Measurements from ENCODE around the gene RGS6.

RGS6 gene

DNA sequence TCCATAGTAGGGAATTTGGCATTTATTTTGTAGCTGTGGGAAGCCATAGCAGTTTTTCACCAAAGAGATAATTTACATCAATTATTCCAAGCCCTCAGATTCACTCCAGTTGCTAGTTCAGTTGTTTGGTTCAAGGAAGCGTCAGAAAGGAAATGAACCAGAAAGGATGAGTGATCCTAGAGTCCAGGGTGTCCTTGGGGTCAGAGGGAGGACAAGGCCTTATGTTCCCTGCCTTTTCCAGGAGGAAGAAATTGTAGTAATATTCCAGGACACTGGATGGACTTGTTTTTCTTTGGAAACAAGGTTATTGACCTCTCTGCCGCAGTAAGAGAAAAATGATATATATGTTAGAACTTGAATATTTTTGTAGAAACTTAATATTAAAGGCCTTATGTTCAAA, 409.5 kb downstream of the RGS6 start:
- H3K27me3 ChIP-seq (ENCODE audit: control insufficient read depth, low read length) = no peaks in the 10 kb centered on the region
- H3K4me3 ChIP-seq (ENCODE audit: low read length) = no peak overlapping the region
- no peak overlapping the region for H3K27ac ChIP-seq (ENCODE audit: low read depth, low read length)
- no peaks in the 10 kb centered on the region for H3K36me3 ChIP-seq (ENCODE audit: control insufficient read depth, low read length)
- H3K4me1 ChIP-seq (ENCODE audit: control insufficient read depth, low read length) = no peaks in the 10 kb centered on the region
- H4K20me1 ChIP-seq (ENCODE audit: control insufficient read depth, insufficient read depth, low read depth, low read length) = no peaks in the 10 kb centered on the region
- no peak overlapping the region for H3K4me2 ChIP-seq (ENCODE audit: low read length)
- no peaks in the 10 kb centered on the region for H3K9me3 ChIP-seq (ENCODE audit: control insufficient read depth, insufficient read depth, low read length)
- H3K79me2 ChIP-seq (ENCODE audit: control insufficient read depth, low read length) = no peaks in the 10 kb centered on the region
- TF ChIP-seq EZH2phosphoT487 (IDR thresholded peaks at IDR 0.05; ENCODE audit: borderline replicate concordance, low read length) = no peak
- no peak for TF ChIP-seq CTCF (IDR thresholded peaks at IDR 0.05; ENCODE audit: low read depth, low read length, poor library complexity, severe bottlenecking)
- H3F3A ChIP-seq (ENCODE audit: control insufficient read depth, insufficient read depth) = no peaks in the 10 kb centered on the region
- H3K9me2 ChIP-seq (replicated peaks; ENCODE audit: control insufficient read depth, low read length) = no peaks in the 10 kb centered on the region

DNA sequence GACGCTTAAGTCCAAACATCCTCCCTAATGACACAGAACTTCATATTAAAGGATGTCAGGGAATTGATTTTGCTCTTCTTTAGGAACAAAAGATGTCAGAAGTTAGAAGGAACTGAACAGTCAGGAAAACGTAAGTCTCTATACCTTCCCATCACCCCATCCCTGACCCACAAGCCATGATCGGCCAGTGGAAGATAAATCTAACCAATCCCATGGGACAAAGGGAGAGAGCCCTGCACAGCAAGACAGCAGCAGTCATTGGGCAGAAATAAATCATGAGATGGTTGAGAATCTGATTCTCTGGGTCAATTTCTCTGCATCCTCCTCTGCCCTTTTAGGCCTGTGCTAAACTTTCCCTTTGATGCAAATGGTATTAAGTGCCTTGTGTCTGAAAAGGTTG, 414.9 kb downstream of the RGS6 start:
- H3K27me3 ChIP-seq (ENCODE audit: control insufficient read depth, low read length) = no peaks in the 10 kb centered on the region
- no peaks in the 10 kb centered on the region for H3K36me3 ChIP-seq (ENCODE audit: control insufficient read depth, low read length)

DNA sequence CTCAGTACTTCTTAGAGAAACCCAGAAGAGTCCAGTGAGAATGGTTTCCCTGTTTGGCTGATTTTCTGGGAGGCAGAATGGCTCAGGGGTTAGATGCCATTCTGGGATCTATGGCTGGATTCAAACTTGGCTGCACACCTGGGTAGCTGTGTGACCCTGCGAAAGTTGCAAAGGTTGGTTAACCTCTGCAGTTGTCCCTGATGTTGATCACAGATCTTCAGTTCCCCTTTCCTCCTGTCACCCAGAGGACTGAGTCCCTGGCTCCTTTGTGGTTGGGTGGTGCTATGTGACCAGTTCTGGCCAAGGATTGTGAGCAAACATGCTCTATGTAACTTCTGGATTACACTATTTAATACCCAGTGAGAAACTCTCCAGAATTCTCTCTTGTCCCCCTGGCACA, 418.0 kb downstream of the RGS6 start:
- no peaks in the 10 kb centered on the region for H3K4me1 ChIP-seq (ENCODE audit: control insufficient read depth, low read length)
- no peaks in the 10 kb centered on the region for H4K20me1 ChIP-seq (ENCODE audit: control insufficient read depth, insufficient read depth, low read depth, low read length)
- H3K9me3 ChIP-seq (ENCODE audit: control insufficient read depth, insufficient read depth, low read length) = no peaks in the 10 kb centered on the region
- H3K9me2 ChIP-seq (replicated peaks; ENCODE audit: control insufficient read depth, low read length) = no peaks in the 10 kb centered on the region
- H3F3A ChIP-seq (ENCODE audit: control insufficient read depth, insufficient read depth) = no peaks in the 10 kb centered on the region
- H3K4me2 ChIP-seq (ENCODE audit: low read length) = no peak overlapping the region
- no peak overlapping the region for H3K27ac ChIP-seq (ENCODE audit: low read depth, low read length)
- no peaks in the 10 kb centered on the region for H3K79me2 ChIP-seq (ENCODE audit: control insufficient read depth, low read length)
- no peaks in the 10 kb centered on the region for H3K36me3 ChIP-seq (ENCODE audit: control insufficient read depth, low read length)
- no peak overlapping the region for H3K4me3 ChIP-seq (ENCODE audit: low read length)
- TF ChIP-seq EZH2phosphoT487 (IDR thresholded peaks at IDR 0.05; ENCODE audit: borderline replicate concordance, low read length) (no peak), CTCF (IDR thresholded peaks at IDR 0.05; ENCODE audit: low read depth, low read length, poor library complexity, severe bottlenecking) (no peak)
- no peaks in the 10 kb centered on the region for H3K27me3 ChIP-seq (ENCODE audit: control insufficient read depth, low read length)

More for the DNA sequence above, 414.9 kb downstream of the RGS6 start:
- no peaks in the 10 kb centered on the region for H3F3A ChIP-seq (ENCODE audit: control insufficient read depth, insufficient read depth)
- no peak overlapping the region for H3K4me3 ChIP-seq (ENCODE audit: low read length)
- H3K9me2 ChIP-seq (replicated peaks; ENCODE audit: control insufficient read depth, low read length) = no peaks in the 10 kb centered on the region
- H3K4me1 ChIP-seq (ENCODE audit: control insufficient read depth, low read length) = no peaks in the 10 kb centered on the region
- H3K9me3 ChIP-seq (ENCODE audit: control insufficient read depth, insufficient read depth, low read length) = no peaks in the 10 kb centered on the region
- no peaks in the 10 kb centered on the region for H4K20me1 ChIP-seq (ENCODE audit: control insufficient read depth, insufficient read depth, low read depth, low read length)
- H3K4me2 ChIP-seq (ENCODE audit: low read length) = no peak overlapping the region
- no peaks in the 10 kb centered on the region for H3K79me2 ChIP-seq (ENCODE audit: control insufficient read depth, low read length)
- no peak overlapping the region for H3K27ac ChIP-seq (ENCODE audit: low read depth, low read length)
- TF ChIP-seq CTCF (IDR thresholded peaks at IDR 0.05; ENCODE audit: low read depth, low read length, poor library complexity, severe bottlenecking) (no peak), EZH2phosphoT487 (IDR thresholded peaks at IDR 0.05; ENCODE audit: borderline replicate concordance, low read length) (no peak)

- no peaks in the 10 kb centered on the region for H4K20me1 ChIP-seq (ENCODE audit: control insufficient read depth, insufficient read depth, low read depth, low read length)
- no peak overlapping the region for H3K27ac ChIP-seq (ENCODE audit: low read depth, low read length)
- TF ChIP-seq EZH2phosphoT487 (IDR thresholded peaks at IDR 0.05; ENCODE audit: borderline replicate concordance, low read length) (no peak), CTCF (IDR thresholded peaks at IDR 0.05; ENCODE audit: low read depth, low read length, poor library complexity, severe bottlenecking) (no peak)
- no peaks in the 10 kb centered on the region for H3K27me3 ChIP-seq (ENCODE audit: control insufficient read depth, low read length)
- no peak overlapping the region for H3K4me2 ChIP-seq (ENCODE audit: low read length)
- H3K4me3 ChIP-seq (ENCODE audit: low read length) = no peak overlapping the region
- H3K9me2 ChIP-seq (replicated peaks; ENCODE audit: control insufficient read depth, low read length) = no peaks in the 10 kb centered on the region
- H3F3A ChIP-seq (ENCODE audit: control insufficient read depth, insufficient read depth) = no peaks in the 10 kb centered on the region
- no peaks in the 10 kb centered on the region for H3K79me2 ChIP-seq (ENCODE audit: control insufficient read depth, low read length)
- H3K36me3 ChIP-seq (ENCODE audit: control insufficient read depth, low read length) = no peaks in the 10 kb centered on the region
- no peaks in the 10 kb centered on the region for H3K9me3 ChIP-seq (ENCODE audit: control insufficient read depth, insufficient read depth, low read length)
- no peaks in the 10 kb centered on the region for H3K4me1 ChIP-seq (ENCODE audit: control insufficient read depth, low read length)
These were observed 419.8 kb downstream of the RGS6 start for GRCh38 chr14:72352012-72352411.

All from DOHH2 (cell line).